Testis (tissue), 3 donors: ENCODE data around the gene PFN3. TPM values are rescaled to one million over a fixed set of nuclear protein-coding genes. Genes with fewer than 3 reads are reported as not detected.

Experiments
- DNase-seq: peaks from one replicate; pipeline ENCODE4 v3.0.0-alpha.2; 2019
- H3K27ac ChIP-seq, 2 donors: fragments of 200-600 bp; sonication (generic); one replicate each; pipeline ENCODE4 v1.5.1; 2019
- H3K27me3 ChIP-seq: fragments of 200-600 bp; sonication (generic); one replicate; pipeline ENCODE4 v1.5.1; 2019
- H3K36me3 ChIP-seq: fragments of 200-600 bp; sonication (generic); one replicate; pipeline ENCODE4 v1.5.1; 2017; ENCODE audit warnings: low read depth; ENCODE audit errors: missing control alignments
- H3K4me1 ChIP-seq: fragments of 200-600 bp; sonication (generic); one replicate; pipeline ENCODE4 v1.5.1; 2019
- H3K4me3 ChIP-seq, 2 donors: fragments of 200-600 bp; sonication (generic); one replicate each; pipeline ENCODE4 v1.5.1; 2017 to 2019
- H3K9me3 ChIP-seq: fragments of 200-600 bp; sonication (generic); one replicate; pipeline ENCODE4 v1.5.1; 2017
- POLR2A ChIP-seq: fragments of 450-650 bp; IDR thresholded peaks from one replicate; pipeline ENCODE4 v1.6.1; 2017; ENCODE audit warnings: antibody characterized with exemption, mild to moderate bottlenecking, moderate library complexity
- WGBS, 2 donors: methylation state at CpG; one replicate each; pipeline ENCODE4 v1.1.5; 2018; 5-methylcytosine and 5-hydroxymethylcytosine counted together
- intact Hi-C: fragments of 100-400 bp; cut with DNase I; formaldehyde crosslinking; loops from one replicate; pipeline ENCODE4 v1.15.1; 2023; ENCODE audit warnings: low total_unique reads
- polyA plus RNA-seq: library from polyadenylated mRNA; stranded (reverse); fragments of 350-450 nt; fragmentation: Illumina TruSeq; extraction: RNeasy Lipid Tissue Mini Kit (QIAGEN cat#74804); gene quantifications from one replicate; pipeline ENCODE4 v1.2.3, GENCODE V29; 2014; ENCODE audit warnings: low read depth, low replicate concordance; ENCODE audit not compliant: insufficient read depth
- total RNA-seq, 2 donors: library from RNA; depleted of rRNA; stranded (reverse); fragments of >200 nt; gene quantifications; one replicate each; pipeline ENCODE4 v1.2.3, GENCODE V29; 2016
- TF ChIP-seq, protein P1 (sequence below), 3 experiments: fragments of 450-650 bp in 2 of 3; fragments of 200-600 bp in 1 of 3; sonication (generic) in 1 of 3; IDR thresholded peaks; one replicate each; pipeline ENCODE4 v1.5.1; 2016 to 2019; ENCODE audit warnings: antibody characterized with exemption in 3 of 3, mild to moderate bottlenecking in 2 of 3, moderate library complexity in 1 of 3

PFN3 gene
- total and polyA plus RNA-seq, 3 donors from 2014 or later = 7.4 to 45.7 (median 27.5) TPM

GRCh38 chr5:177357146-177357458, 43.4 kb downstream of the PFN3 start:
- H3K4me3 ChIP-seq = no peak overlapping the region
- no peaks in the 10 kb centered on the region for H3K36me3 ChIP-seq
- no peak for TF ChIP-seq POLR2A
- TF ChIP-seq, protein P1, sequence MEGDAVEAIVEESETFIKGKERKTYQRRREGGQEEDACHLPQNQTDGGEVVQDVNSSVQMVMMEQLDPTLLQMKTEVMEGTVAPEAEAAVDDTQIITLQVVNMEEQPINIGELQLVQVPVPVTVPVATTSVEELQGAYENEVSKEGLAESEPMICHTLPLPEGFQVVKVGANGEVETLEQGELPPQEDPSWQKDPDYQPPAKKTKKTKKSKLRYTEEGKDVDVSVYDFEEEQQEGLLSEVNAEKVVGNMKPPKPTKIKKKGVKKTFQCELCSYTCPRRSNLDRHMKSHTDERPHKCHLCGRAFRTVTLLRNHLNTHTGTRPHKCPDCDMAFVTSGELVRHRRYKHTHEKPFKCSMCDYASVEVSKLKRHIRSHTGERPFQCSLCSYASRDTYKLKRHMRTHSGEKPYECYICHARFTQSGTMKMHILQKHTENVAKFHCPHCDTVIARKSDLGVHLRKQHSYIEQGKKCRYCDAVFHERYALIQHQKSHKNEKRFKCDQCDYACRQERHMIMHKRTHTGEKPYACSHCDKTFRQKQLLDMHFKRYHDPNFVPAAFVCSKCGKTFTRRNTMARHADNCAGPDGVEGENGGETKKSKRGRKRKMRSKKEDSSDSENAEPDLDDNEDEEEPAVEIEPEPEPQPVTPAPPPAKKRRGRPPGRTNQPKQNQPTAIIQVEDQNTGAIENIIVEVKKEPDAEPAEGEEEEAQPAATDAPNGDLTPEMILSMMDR (IDR thresholded peaks at IDR 0.05) = no peak
- intact Hi-C loops = no loop called here
- H3K27me3 ChIP-seq = no peaks in the 10 kb centered on the region
- WGBS, 2 donors = 87 to 100% methylated on average over 3 to 5 of the region's 5 CpGs
- H3K4me1 ChIP-seq = no peaks in the 10 kb centered on the region
- H3K9me3 ChIP-seq = no peaks in the 10 kb centered on the region
- H3K27ac ChIP-seq = no peak overlapping the region
- DNase-seq = no peak

DNA sequence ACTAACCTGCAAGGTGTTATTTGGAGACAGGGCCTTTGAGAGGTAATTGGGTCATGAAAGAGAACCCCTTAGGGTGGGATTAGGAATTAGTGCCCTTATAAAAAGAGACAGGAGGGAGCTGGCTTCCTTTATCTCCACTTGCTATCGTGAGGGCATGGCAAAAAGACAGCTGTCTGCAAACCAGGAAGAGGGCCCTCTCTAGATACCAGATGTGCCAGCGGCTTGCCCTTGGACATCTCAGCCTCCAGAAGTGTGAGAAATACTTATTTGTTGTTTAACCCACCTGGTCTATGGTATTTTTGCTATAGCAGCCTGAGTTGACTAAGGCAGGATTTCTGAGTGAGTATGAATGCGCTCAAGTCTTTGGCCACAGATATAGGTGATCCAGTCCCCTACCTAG, 43.7 kb downstream of the PFN3 start:
- intact Hi-C loops = no loop called here
- Histone ChIP-seq H3K4me3 (no peak overlapping the region), H3K36me3 (no peaks in the 10 kb centered on the region), H3K4me1 (no peaks in the 10 kb centered on the region), H3K27me3 (no peaks in the 10 kb centered on the region), H3K27ac (no peak overlapping the region), H3K9me3 (no peaks in the 10 kb centered on the region)
- whole genome bisulfite sequencing, 2 donors = 62 to 73% methylated on average over 3 of the region's 3 CpGs
- no peak for TF ChIP-seq POLR2A
- no peak for DNase-seq

GRCh38 chr5:177355868-177356168, 44.6 kb downstream of the PFN3 start:
- TF ChIP-seq, protein P1 (IDR thresholded peaks at IDR 0.05) = no peak
- TF ChIP-seq POLR2A = no peak
- Histone ChIP-seq H3K27me3 (no peaks in the 10 kb centered on the region), H3K36me3 (no peaks in the 10 kb centered on the region), H3K27ac (no peak overlapping the region), H3K9me3 (no peaks in the 10 kb centered on the region), H3K4me3 (no peak overlapping the region), H3K4me1 (peaks cover under 1% of the 10 kb centered on the region)
- intact Hi-C loops = no loop called here
- DNase-seq = no peak
- 33 to 42% methylated on average over 1 of the region's 1 CpG for WGBS, 2 donors

DNA sequence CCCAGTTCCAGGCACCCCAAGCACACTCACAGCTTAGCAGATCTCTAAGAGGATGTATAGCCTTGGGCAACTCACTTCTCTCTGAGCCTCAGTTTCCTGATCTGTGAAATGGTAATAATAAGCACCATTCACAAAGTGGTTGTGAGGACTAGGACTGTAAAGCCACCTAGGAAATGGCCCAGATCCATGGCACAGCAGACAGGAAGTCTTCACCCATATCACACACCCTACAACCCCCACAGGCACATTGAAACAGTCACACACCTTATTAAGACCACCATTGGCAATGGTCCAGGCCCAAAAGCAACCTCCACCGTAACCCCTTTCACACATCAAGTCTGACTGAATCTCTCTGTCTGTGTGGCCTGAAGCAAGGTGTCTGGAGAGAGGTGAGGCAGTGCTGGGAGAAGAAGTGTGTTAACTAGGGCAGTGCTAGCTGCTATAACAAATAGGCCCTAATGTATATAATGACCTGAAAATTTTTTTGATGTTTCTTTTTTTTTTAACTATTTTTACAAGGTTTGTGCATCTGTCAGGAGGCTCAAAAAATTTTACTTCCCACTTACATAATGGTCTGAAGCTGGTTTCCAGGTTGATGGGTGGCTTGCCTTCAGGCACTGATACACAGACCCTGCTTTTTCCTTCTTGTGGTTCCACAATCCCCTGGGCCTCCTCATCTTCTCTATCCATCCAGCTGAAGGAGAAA, 45.1 kb downstream of the PFN3 start:
- Histone ChIP-seq H3K9me3 (no peaks in the 10 kb centered on the region), H3K4me1 (peaks cover 6% of the 10 kb centered on the region), H3K36me3 (no peaks in the 10 kb centered on the region), H3K4me3 (no peak overlapping the region), H3K27ac (no peak overlapping the region), H3K27me3 (no peaks in the 10 kb centered on the region)
- 83 to 92% methylated on average over 1 of the region's 1 CpG for WGBS, 2 donors
- TF ChIP-seq, protein P1 (IDR thresholded peaks at IDR 0.05) = no peak
- TF ChIP-seq POLR2A = no peak
- DNase-seq = no peak
- intact Hi-C loops = no loop called here

DNA sequence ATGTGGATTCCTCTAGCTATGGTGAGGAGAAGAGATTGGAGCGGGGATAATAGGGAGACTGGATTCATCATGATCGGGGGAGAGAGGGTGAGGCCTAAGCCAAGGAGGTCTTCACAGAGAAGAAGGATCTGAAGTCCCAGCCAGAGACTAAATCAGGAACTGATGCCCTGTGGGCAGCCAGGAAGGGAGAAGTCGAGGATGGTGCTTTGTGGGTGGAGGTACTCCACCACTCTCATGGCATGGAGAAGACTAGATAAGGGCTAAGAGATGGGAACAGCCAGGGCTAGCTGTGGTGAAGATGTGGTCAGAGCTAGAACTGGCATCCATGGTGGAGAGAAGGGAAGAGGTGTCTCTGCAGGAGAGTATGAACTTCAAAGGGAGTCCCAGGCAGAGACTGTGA, 45.8 kb downstream of the PFN3 start:
- WGBS, 2 donors = 71 to 77% methylated on average over 3 of the region's 3 CpGs
- Histone ChIP-seq H3K4me1 (peaks cover 12% of the 10 kb centered on the region), H3K4me3 (no peak overlapping the region), H3K9me3 (no peaks in the 10 kb centered on the region), H3K27me3 (no peaks in the 10 kb centered on the region), H3K36me3 (no peaks in the 10 kb centered on the region), H3K27ac (no peak overlapping the region)
- DNase-seq = no peak
- intact Hi-C loops = no loop called here
- TF ChIP-seq POLR2A = no peak
- TF ChIP-seq, protein P1 (IDR thresholded peaks at IDR 0.05) = no peak
